NCI-H2196 (cell line): ENCODE results near the gene GADL1.

ENCODE experiments used
- DNase-seq: peaks from one replicate; lab custom pipeline; 2025; ENCODE audit not compliant: unreplicated experiment; lab: John Stamatoyannopoulos, UW

Gene GADL1

DNA sequence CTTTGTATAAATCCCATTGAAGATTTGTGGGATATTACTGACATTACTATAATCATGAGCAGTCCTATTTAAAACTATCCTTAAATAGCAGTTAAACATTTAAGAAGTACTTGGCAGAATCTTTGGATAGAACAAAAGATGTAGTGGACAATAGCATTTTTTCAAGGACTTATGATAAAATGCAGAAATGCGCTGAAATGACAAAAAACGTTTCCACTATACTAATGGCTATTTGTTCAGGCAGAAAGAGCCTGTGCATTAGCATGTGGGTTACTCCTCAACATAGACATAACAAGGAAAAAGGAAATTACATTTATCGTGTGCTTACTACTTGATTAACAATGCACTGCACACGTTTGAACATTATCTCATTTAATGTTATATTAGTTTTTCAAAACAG is 80.7 kb downstream of the GADL1 start:
- no peak for DNase-seq

DNA sequence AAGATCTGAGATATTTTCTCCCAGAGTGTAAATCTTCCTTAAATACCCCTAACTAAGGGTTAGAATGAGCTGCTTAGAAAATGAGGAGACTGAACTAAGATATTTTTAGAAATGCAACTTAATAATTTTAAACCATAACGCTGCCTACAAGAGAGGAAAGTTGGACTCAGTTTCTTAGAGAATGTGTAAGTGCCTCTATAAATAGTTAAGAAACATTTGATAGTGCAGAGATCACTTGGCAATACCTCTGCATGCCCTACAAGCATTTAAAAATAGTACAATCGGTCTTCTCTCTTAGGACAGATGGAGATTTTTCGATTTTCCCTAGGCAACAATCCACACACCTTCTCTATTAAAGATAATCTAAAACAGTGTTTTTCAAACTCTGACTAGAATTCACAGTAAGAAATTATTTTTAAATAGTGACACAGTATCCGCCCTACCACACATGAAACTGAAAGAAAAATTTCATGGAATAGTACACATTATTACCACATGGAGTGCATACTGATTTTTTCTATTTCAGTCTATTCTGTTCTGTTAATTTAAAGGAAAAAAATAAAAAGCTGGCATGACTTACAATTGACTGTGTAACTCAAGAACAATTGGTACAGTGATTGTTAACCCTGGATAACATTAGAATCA is 83.2 kb downstream of the GADL1 start:
- no peak for DNase-seq

DNA sequence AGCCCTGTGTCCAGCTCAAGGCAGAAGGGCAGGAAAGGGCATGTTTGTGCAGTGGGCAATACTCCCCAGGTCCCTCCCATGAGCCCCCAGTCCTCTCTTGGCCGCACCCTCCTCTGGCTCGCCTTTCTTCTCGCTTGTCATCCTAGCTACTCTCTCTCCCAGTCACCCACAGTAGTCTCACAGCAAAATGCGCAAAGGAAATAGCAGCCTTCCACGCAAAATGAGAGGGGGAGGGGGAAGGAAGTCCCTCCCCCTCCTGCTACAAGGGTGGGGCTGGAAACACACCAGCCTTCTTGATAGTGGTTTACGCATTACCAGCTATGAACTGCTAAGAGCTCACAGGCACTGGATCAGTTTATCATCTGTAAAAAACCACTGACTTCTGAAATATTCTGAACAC is 83.8 kb downstream of the GADL1 start:
- no peak for DNase-seq

DNA sequence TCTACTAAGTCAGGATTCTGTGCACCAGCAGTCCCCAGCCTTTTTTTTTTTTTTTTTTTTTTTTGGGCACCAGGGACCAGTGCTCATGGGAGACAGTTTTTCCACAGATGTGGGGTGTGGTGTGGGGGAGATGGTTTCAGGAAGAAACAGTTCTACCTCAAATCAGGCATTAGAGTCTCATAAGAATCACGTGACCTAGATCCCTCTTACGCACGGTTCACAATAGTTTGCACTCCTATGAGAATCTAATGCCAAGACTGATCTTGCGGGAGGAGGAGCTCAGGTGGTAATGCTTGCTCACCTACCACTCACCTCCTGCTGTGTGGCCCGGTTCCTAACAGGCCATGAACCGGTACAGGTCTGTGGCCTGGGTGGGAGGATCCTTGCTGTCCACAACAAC is 88.8 kb downstream of the GADL1 start:
- no peak for DNase-seq

DNA sequence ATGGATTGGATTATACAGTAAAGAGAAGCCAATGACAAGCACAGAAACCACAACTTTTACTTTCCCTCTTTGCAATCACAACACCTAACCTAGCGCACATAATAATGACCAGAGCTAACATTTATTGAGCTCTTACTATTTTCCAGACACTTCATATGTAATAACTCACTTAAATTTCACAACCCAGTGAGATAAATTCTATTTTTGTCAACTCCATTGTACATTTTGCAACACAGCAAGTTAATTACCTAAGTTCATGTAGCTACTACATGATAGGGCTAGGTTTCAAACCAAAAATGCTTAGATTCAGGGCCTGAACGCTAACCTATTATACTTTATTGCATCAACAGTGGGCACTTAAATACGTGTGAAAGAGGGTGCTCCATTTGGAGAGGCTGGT is 89.5 kb downstream of the GADL1 start:
- DNase-seq, result no peak

DNA sequence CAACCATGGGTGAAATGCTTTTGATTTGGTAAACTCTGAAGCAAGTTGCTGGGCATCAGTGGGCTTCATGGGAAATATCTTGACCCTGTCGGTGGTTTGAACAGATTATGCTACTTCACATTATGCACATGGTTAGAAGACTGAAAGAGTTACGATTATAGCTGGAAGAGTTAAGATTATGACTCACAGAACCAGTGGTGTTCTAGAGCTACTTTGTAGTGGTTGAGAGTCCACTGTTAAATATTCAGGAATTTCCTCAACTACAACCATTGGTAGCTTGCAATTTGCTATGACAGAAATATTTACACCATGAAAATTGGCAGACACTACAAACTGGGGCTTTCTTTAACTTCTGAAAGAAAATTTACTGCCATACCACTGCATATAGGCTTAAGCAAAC is 99.3 kb downstream of the GADL1 start:
- no peak for DNase-seq

DNA sequence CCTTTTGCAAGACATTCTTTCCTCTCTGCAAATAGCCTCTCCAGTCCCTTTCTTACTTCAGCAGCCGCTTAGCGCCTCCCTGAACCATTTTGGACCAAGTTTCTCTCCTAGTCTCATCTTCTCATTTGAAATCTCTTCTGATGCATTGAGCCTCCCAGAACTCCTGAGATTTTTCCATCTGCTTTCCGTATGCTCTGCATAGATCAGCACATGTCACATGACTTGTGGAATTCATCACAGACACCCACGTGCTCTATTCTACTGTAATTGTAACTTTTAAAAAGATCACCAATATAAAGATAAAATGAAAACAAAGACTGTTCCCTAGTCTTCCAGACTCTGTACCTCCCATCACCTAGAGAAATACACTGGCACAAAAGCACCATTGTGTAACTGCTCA is 100.7 kb downstream of the GADL1 start:
- no peak for DNase-seq

DNA sequence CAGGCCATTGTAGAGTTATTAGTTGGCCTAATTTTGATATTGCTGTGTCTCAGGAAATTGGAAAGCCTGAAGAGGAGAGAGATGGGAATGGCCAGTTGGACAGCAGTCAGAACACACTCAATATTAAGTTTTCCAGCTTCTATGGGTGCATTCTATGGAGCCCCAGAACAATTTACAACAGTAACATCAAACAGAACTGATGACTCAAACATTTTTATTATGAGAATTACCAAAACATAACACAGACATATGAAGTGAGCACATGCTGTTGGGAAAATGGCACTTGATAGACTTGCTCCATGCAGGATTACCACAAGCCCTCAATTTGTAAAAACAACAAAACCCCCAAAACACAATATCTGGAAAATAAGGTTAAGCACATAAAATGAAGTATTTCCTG is 104.3 kb downstream of the GADL1 start:
- no peak for DNase-seq

DNA sequence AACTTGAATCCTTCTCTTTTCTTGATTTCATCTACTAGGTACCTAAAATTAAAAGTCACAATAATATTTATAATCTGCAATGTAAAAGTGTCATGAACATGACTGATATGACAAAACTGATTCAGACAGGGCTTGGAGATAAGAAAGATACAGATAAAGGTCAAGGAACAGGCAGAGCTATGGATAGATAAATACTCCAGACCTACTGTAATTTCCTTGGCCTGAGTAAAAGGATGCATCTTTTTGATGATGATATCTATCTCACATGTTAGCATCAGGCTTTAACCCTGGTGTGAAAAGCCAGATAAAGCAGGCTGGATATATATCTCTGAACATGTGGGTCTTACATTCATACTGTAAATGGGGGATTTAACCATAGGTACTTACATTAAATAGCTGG is 108.1 kb downstream of the GADL1 start:
- no peak for DNase-seq

DNA sequence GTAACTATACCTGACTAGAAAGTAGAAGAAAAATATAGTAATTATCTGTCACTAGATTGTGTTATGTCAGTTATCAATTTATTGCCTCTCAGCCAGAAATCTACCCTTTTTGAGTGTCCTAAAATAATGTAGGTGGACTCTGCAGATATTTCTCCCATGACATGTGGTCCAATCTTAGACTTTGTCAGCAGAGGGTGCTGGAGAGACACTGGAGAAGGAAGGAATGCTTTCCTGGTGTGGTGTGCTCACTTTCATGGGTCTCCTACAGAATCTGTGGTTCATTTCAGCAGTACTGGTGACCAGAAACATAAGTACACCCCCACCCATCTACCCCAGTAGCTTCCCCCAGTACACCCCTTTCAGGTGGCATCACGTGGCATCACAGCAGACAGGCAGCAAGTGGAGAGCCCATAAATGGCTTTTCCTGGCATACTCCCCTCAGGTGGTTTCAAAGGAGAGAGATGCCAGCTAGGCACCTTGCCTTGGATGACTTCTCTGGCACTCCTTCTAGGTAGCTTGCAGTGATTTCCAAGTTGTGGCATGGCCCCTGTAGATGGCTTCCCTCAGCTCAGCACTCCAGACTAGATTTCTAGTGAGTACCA is 114.7 kb downstream of the GADL1 start:
- DNase-seq, result peak; percentile 1

DNA sequence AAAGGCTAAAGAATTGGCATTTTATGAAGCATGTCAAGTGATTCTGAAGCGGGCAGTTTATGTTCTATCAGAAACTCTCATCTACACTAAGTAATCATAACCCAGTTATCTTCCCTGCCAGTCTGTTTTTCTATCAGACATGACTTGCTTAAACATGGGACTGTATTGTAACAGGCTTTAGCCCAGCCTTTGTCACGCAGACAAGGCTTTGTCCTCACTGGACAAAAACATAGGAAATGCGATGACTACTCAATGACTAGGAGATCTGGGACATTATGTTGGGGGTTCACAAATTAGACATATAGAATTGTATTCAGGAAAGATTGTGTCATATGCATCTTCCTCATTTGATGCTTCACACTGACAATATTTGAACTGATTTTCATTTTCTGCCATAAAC is 115.5 kb downstream of the GADL1 start:
- DNase-seq, result no peak

DNA sequence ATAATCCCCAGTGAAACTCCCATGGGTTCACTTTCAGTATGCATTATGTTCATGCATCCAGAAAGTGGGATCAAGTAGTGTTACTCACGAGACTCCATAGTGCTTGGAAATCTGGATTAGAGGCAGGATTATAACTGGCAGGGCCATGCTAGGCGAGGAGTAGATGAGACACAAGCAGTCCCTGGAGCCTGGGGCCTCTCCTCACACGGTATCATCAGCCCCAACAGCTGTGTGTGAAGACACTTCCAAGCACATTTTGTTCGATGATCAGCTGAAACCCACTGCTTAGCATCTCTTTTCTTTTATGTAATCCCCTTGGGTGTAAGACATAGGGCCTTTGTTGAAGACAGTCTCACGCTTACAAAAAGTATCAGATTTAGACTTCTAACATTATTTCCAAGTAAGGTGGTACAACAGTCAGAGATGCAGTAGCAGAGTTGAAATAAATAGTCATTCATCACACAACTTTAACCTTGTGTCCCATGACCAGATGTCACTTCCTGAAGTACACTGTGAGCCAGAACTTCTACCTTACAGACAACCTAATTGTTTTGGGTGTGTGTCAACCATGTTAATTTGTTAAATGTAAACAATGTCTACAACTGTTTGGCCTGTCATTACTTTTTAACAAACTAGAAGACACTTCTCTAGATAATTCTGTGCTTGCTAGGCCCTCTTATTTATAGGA is 116.9 kb downstream of the GADL1 start:
- no peak for DNase-seq

DNA sequence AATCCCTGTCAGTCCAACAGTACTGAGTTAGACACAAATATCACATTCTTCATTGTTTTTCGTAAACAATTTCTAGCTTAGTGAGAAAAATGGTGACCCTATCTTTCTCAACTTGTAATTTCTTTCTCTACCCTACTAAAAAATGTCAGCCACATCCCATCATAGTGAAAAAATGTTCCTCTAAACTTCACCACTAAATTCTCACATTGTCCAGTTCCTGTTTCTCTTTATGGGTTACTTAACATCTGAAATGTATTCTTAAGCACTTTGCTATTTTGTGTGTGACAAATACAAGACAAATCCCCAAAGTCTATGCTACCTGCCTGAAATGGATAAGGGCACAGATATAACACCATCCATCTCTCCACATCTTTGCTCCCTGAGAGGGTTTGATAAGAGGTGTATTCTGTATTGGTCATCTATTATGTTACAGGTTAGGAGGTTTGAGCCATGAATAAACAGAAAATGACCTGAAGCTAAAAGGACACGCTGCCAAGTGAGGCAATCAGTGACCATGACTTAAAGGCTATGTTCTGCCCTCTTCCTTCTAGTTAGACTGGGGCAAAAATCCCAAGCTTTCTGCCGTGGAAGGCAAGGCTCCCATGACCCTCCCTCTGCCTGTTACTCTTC is 118.2 kb downstream of the GADL1 start:
- no peak for DNase-seq

DNA sequence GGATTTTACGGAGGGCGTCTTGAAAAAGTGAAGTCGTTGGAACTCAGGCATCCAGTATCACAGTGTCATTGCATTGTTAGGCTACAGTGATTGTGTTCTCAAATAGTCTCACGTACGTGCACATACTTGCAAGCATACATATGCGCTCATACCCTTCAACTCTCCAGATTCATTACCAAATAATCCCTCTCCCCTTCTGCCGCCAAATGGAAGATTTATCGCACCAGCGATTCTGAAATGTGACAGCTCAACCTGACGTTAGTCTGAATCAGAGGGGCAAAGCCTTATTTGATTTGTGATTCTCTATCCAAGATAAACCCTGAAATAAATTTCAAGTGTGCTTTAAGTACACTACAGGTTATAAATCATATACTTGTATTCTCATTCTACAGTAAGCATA is 119.4 kb downstream of the GADL1 start:
- no peak for DNase-seq

DNA sequence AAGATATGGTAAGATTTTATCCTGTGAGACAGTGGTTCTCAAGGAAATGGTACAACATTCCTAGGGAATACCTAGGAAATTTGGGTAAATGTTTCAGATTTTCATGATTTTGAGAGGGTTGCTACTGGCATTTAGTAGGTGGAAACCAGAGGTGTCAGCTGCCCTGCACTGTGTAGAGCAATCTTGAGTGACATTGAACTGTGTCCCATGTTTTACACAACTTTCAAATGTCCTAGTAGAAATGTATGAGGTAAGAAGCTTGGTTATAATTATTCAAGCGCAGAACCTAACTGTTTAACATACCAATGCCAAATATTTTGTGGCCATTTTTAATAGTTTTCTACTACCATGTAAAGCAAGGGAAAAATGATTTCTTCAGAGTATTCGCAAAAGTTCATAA is 120.4 kb downstream of the GADL1 start:
- no peak for DNase-seq

DNA sequence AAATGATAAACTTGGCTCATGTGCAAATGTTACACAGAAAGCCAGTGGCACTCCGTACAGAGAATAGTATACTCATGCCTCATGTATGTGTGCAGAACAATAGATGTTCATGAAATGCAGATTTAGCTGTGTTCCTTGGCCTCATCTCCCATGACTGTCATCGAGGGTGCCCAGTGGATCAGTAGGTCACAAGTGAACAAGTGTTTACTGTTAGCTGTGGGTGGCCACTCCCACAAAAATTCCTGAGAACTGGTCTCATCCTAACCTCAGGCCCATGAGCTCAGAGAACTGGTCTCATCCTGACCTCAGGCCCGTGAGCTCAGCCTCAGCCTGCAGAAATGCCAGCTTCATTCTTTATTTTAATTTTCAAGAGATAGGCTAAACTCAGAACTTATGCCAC is 124.1 kb downstream of the GADL1 start:
- no peak for DNase-seq

DNA sequence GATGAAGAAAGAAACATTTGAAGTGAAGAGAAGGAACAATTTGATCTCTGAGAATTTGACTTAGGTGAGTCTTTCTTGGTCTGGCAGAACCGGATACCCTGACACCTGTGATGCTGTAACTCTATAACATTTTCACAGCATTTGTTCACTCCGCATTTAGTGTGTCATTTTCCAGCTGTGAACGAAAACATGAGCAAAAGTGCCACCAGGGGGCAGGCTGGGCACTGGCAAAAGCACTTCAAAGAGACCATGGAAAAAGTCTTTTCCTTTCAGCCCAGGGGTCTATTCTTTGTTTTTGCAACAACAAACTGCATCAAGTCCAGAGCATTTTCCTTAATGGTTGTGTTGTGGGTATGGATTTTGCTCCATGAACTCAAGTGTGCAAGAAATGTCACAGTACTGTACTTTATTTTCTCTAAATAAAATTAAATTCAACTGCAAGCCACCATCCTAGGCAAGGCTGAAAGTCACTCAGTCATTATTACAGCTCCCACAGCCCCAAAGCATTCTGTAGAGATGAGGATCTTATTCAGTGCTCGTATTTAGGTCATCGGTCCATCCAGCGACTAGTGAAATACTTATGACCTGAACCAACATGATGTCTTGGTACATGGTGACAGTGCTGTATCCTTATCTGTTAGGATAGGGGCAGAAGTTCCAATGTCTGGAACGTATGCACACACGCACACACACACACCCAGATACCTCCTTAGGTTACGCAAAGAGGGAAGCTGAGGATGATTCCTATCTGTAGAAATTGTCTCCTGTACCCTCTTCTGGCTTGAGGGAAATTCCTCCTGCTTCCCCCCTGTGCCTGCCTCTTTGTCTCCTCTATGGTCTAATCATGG is 125.5 kb downstream of the GADL1 start:
- peak; percentile 10 for DNase-seq

DNA sequence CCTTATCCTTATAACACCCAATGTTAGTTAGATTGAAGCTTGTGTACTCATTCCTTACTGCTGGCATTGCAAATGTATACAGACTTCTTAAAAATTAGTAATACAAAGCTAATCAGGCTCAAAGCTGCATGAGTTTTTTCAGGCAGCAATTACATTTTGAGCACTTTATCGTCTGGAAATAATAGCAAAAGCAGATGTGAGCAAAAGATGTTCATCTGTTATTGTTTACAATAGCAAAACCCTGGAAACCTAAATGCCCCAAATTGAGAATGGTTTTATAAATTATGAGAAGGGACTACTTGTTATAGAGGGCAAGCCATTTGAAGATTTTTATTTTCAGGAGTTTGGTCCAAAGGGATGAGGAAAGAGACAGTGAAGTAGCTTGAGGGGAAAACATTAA is 126.4 kb downstream of the GADL1 start:
- no peak for DNase-seq

DNA sequence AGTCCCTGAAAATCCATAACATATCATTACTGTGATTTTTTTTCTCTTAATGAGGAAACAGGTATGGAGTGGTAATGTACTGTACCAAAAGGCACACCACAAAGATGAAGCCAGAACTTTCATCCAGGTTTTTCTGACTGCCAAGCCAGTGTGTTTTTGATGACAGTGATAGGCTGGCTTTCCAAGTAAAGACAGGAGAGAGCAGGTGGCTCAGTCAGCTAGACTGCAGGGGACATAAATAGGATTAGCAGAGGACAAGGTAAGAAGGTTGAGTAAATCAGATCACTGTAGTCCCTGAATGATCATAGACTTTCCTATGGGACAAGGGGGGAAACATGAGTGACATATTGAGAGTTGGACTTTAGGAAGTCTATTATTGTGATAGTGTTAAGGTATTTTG is 127.9 kb downstream of the GADL1 start:
- DNase-seq, result no peak

DNA sequence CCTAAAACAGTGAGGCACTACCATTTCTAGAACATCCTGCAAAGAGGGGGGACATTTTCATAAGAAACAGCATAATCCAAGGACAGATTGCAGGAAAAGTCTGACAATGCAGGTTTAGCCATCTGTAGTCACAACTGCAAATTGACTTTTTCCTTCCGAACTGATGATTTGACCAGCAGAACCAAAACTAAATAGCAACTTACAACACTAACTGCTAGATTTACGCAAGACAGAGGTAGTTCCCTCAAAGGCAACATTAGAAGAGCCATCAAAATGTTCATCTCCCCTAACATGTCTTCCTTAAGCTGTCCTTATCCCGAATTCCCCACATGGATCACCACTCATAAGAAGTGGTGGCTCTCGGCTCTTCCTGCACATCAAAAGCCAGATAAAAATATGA is 129.6 kb downstream of the GADL1 start:
- DNase-seq, result no peak

DNA sequence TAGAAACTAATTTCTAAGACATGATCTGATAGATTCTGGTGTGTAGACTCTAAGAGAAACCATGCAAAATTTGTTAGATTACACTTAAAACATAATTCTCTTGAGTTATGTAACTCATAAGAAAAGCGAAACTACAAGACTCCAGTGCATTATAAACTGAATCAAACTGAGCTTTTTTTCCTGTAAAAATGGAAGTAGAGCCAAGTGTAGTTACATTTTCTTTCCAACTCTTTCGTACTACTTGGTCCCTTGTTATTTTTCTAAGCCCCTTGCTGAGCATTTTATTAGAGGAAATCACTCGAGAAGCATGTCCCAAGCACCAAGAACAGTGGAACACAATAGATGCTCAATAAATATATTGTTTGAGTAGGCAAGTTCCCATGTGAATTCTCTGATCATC is 130.2 kb downstream of the GADL1 start:
- no peak for DNase-seq
